GM12865 (cell line): ENCODE measurements around the gene CTLA4.
A peak's percentile ranks its signal among the peaks of the same experiment; 100 is the strongest.

Source experiments
- DNase-seq: peaks from one replicate; pipeline ENCODE4 v3.0.0; 2010; ENCODE audit warnings: low read depth
- H3K4me3 ChIP-seq: 2 replicates; pipeline ENCODE4 v1.5.1; 2011; ENCODE audit warnings: mild to moderate bottlenecking, low read depth, low read length, control low read depth
- TF ChIP-seq, protein P1 (sequence below): IDR thresholded peaks from 2 replicates; pipeline ENCODE4 v1.5.1; 2011; ENCODE audit warnings: low read length, control low read depth, low read depth, inconsistent platforms; ENCODE audit not compliant: insufficient read depth; ENCODE audit errors: missing control alignments

CTLA4 gene

DNA sequence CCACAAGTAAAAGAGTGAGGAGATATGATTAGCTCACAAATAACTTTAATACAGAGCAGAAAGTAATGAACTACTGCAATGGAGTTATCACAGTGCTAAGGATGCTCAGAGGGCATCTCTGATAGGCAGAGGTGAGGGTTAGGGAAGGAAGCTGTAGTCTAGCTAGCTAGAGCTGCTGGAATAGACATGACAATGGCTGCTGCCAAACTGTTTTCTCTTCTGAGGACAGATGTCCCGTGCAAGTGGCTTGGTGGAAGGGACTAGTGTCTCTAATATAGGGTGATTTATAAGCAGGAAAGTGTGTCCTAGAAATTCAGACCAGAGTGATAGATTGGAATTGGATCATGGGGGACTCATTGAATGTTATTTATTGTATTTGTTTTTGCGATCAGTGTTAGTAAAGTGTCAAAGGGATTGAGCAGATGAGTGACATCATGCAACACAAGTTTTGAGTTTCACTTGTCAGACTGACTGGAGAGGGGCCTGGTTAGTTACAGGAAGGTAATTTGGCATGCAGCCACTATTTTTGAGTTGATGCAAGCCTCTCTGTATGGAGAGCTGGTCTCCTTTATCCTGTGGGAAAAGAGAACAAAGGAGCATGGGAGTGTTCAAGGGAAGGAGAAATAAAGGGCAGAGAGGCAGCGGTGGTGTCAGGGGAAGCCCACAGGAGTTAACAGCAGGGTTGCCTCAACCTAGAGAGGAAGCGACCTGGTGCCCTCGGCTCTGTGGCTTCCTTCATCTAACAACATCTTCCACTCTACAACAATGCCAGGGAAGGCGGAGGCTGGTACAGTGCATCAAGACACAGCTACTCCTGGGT lies 1.9 kb downstream of the CTLA4 start:
- H3K4me3 ChIP-seq = no peak overlapping the region
- DNase-seq = no peak
- TF ChIP-seq, protein P1, sequence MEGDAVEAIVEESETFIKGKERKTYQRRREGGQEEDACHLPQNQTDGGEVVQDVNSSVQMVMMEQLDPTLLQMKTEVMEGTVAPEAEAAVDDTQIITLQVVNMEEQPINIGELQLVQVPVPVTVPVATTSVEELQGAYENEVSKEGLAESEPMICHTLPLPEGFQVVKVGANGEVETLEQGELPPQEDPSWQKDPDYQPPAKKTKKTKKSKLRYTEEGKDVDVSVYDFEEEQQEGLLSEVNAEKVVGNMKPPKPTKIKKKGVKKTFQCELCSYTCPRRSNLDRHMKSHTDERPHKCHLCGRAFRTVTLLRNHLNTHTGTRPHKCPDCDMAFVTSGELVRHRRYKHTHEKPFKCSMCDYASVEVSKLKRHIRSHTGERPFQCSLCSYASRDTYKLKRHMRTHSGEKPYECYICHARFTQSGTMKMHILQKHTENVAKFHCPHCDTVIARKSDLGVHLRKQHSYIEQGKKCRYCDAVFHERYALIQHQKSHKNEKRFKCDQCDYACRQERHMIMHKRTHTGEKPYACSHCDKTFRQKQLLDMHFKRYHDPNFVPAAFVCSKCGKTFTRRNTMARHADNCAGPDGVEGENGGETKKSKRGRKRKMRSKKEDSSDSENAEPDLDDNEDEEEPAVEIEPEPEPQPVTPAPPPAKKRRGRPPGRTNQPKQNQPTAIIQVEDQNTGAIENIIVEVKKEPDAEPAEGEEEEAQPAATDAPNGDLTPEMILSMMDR = no peak

DNA sequence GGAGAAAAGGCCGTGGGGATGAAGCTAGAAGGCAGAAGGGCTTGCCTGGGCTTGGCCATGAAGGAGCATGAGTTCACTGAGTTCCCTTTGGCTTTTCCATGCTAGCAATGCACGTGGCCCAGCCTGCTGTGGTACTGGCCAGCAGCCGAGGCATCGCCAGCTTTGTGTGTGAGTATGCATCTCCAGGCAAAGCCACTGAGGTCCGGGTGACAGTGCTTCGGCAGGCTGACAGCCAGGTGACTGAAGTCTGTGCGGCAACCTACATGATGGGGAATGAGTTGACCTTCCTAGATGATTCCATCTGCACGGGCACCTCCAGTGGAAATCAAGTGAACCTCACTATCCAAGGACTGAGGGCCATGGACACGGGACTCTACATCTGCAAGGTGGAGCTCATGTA lies 2.9 kb downstream of the CTLA4 start:
- TF ChIP-seq, protein P1 = no peak
- no peak for DNase-seq
- no peak overlapping the region for H3K4me3 ChIP-seq

DNA sequence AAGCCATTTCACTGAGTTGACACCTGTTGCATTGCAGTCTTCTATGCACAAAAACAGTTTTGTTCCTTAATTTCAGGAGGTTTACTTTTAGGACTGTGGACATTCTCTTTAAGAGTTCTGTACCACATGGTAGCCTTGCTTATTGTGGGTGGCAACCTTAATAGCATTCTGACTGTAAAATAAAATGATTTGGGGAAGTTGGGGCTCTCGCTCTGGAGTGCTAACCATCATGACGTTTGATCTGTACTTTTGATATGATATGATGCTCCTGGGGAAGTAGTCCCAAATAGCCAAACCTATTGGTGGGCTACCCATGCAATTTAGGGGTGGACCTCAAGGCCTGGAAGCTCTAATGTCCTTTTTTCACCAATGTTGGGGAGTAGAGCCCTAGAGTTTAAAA lies 3.4 kb downstream of the CTLA4 start:
- no peak overlapping the region for H3K4me3 ChIP-seq
- TF ChIP-seq, protein P1 = no peak
- no peak for DNase-seq

DNA sequence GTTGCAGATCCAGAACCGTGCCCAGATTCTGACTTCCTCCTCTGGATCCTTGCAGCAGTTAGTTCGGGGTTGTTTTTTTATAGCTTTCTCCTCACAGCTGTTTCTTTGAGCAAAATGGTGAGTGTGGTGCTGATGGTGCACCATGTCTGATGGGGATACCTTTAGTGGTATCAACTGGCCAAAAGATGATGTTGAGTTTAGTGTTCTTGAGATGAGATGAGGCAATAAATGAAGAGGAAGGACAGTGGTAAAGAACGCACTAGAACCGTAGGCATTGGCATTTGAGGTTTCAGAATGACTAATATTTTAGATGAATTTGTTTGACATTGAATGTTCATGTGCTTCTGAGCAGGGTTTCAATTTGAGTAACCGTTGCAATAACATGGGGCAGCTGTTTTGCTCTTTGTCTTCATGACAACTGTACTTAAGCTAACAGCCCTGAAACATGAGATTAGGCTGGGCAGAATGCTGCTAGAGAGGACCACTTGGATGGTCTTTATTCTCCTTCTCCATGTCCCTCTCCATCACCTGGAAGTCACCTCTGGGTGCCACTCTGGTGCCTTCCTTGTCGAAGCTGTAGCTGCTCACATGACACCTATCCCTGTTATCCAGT lies 3.9 kb downstream of the CTLA4 start:
- peak; percentile 88 for DNase-seq
- H3K4me3 ChIP-seq = no peak overlapping the region
- TF ChIP-seq, protein P1 = no peak

DNA sequence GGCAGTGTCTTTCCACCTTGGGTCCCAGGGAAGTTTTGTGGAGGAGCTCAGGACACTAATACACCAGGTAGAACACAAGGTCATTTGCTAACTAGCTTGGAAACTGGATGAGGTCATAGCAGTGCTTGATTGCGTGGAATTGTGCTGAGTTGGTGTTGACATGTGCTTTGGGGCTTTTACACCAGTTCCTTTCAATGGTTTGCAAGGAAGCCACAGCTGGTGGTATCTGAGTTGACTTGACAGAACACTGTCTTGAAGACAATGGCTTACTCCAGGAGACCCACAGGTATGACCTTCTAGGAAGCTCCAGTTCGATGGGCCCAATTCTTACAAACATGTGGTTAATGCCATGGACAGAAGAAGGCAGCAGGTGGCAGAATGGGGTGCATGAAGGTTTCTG lies 5.9 kb downstream of the CTLA4 start:
- TF ChIP-seq, protein P1 = no peak
- no peak for DNase-seq
- no peak overlapping the region for H3K4me3 ChIP-seq

DNA sequence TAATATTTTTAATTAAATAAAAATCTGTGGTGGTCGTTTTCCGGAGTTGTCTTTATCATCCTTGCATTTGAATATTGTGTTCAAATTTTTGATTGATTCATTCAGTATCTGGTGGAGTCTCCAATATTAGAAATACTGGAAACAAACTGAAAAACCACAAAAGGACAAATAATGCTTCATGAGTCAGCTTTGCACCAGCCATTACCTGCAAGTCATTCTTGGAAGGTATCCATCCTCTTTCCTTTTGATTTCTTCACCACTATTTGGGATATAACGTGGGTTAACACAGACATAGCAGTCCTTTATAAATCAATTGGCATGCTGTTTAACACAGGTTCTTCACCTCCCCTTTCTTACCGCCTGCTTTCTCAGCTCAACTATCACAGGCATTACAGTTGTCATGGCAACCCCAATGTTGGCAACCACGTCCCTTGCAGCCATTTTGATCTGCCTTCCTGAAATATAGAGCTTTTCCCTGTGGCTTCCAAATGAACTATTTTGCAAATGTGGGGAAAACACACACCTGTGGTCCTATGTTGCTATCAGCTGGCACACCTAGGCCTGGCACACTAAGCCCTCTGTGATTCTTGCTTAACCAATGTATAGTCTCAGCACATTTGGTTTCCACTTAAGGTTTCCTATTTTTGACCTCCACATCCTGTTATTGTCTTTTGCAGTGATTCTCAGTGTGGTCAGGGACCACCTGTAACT lies 6.5 kb downstream of the CTLA4 start:
- TF ChIP-seq, protein P1 = no peak
- DNase-seq = no peak

More for the DNA sequence above, 6.5 kb downstream of the CTLA4 start:
- H3K4me3 ChIP-seq = no peak overlapping the region
